Stimulated activated CD8-positive, alpha-beta memory T cell treated with anti-CD3 and anti-CD28 coated beads, Interleukin-12 subunit alpha, Interleukin-12 subunit beta, amount 100 ng/mL, for 4 hours (primary cell): Measurements from ENCODE around the gene N4BP2.

Experiments used
- DNase-seq: peaks from one replicate; pipeline ENCODE4 v3.0.0-alpha.2; 2020; ENCODE audit warnings: low read depth

Gene N4BP2

DNA sequence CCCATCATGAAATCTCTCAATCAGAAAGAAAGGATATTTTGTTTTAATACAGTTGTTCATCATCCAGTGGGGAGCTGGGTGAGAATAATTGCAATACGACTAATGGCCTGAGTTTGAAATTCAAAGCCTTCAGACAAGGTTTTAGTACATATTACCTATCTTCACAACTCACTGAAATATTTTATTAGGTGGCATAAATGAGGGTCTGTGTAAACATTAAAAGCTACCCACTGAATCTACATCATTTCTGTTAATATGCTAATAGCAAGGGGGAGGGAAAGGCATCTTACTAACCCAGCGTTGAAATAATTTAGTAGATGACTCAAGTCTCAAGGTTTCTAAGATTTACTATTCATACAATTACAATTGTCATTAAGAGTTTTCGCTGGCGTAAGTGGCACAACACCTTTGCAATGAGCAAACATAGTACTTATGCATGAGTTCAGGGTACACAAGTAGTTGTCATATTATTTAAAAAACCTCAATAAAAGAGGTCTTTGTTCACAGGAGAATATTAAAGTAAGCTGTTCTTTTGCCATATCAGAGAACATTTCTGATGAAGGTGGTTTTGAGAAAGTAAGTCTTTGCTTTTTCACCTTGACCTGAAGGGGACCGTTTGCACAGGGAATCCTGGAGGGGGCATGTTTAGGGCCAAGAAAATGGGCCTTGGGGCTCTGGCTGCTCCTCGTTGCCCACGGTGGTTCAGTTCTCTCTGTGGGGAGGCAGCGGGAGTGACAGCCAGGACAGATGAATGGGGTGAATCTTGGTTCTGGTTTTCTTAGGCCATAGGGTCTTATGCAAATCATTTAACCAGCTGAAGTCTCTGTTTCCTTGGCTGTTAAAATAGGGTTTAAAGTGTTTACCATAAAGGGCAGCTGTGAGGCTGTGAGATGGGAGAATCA, 135.7 kb downstream of the N4BP2 start:
- no peak for DNase-seq

GRCh38 chr4:40193016-40193571, 136.4 kb downstream of the N4BP2 start:
- DNase-seq = no peak

- DNase-seq = no peak
Observed at GRCh38 chr4:40193578-40193977, 136.9 kb downstream of the N4BP2 start.

DNA sequence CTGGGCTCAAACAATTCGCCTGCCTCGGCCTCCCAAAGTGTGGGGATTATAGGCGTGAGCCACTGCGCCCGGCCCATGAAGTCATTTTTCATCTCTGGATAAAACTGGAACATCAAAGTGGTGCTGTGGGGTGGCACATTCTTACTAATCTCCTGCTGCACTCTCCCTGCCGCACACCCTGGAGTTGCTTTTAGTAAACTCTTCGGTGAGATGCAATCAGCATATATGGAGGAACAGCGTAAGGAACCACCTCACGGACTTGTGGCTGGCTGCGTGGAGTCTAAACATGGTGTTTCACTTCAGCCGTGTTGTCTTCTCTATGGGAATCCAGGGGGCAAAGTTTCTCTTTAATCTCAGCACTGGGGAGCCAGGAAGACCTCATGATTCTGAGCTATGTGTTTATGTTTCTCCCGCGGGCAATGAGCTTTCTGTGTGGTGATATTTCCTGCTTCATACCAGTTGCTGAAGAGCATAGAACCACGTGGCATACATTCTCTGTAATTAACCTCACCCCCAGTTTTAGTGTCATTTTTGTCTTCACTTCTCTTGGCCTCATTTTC, 138.0 kb downstream of the N4BP2 start:
- no peak for DNase-seq

GRCh38 chr4:40195182-40196177, 138.8 kb downstream of the N4BP2 start:
- no peak for DNase-seq

- no peak for DNase-seq
Observed at GRCh38 chr4:40196272-40196671, 139.6 kb downstream of the N4BP2 start.

GRCh38 chr4:40196724-40197281, 140.2 kb downstream of the N4BP2 start, which contains the start of gene RHOH:
Gene RHOH, plus strand, starts transcription at chr4:40197031. Its CDS starts 46,356 bp downstream, at chr4:40243387.
- peak; percentile 57 for DNase-seq

DNA sequence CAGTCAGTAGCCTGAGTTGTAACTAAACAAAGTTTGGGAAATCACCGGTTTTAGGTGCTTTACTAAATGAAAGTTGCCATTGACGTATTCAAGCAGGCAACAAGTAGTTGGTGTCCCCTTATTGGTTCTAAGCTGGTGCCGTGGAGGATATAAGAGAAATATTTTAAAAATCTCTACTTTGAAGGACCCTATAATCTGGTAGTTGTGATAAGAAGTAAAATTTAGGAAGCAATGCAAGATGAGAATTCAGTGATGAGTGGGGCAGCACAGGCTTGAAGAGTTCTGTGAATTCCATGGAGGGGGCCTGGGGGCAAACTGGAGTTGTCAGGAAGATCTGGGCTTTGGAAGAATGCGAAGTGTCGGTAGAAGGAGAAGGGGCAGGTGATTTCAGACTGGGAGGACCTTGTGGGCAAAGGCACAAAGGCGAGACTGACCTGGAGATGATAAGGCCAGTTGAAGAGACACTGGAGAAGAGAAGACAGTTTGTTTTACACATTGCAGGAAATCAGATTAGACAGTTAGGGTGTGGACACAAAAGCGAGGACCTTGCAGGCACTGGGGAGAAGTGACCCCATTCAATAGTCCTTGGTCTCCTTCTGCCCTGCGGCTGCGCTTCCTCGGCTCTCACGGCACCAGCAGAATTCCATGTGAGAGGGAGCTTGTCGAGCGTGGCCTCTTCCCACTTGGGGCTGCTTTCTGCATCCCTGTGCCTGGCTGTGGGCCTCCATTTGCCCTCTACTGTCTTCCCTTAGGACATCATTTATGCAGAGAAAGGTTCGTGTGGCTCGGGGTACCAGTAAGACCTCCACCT, 141.4 kb downstream of the N4BP2 start:
- no peak for DNase-seq

GRCh38 chr4:40199179-40199670, 142.6 kb downstream of the N4BP2 start:
- no peak for DNase-seq

DNA sequence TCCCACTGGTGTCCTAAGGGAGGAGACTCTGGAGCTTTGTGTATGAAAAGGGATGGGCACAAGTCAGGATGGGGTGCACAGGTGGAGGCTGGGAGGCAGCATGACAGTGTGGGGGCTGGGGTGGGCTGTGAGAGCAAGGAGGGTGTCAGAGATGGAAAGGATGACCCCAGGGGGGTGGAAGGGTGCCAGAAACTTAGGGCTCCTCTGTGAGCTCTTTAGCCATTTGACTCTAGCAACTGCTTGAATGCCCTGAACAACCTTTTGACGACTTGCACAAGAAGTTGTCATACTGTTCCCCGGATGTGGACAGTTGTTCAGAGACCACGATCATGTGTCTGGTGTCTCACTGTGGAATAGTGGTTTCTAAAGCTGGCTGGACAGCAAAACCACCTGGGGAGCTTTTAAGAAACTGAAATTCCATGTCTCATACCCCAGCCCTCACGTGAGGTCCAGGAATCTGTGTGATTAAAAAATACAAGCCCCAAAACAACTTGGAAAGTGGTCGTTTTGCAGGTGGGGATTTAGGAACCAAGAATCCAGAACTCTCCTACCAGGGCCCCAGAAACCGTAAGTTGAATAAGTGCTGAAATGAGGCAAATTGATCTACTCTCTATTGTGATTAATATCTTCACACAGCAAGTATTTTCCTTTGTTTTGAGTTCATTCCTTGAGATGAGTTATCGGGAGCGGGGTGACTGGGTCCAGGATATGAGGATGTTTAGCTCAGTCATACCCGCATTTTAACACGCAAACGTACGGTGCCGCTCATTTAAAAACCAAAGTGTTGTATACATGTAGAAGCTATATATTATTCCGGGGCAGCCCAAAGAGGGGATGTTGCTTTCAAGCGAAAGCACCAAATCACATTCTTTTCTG, 143.6 kb downstream of the N4BP2 start:
- peak; percentile 47 for DNase-seq

DNA sequence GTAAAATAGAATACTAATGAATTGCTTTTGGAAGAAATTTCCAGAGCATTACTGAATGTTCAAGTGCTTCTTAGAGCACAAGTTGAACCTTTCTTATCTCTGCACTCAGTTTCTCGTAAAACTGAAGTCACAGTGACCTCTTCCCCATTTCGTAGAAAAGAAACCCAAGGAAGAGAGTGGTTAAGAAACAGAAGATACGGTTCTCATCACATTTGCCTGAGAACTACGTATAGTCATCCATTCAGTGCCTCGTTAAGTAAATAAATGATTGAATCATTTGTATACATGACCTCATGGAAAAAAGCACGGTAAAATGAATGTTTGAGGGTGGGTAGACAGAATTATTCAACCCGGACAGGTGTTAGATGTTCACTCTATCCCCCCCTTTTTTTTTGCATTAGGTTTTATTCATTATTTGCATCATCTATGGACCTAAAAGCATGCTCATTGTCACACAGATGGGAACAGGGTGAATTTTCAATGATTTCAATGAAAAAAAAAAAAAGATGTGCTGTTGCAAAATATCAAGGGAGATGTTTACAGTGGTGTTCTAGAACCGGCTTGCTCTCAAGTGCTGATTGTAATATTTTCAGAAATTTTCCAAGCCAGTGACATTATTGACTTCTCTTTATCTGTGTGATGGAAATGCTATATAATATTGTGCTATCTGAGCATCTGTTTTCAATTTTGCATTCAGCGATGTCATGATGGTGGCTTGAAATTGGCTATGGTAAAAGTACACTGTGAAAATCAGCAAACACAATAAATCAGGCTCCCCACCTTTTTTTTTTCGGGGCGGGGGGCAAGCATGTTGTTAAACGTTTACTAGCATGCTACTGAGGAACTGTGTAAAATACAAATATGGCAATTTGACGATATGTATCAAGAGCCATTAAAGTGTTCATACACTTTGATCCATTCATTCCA, 144.5 kb downstream of the N4BP2 start:
- no peak for DNase-seq

GRCh38 chr4:40201898-40202297, 145.2 kb downstream of the N4BP2 start:
- DNase-seq = no peak

GRCh38 chr4:40202474-40202873, 145.8 kb downstream of the N4BP2 start:
- no peak for DNase-seq

- DNase-seq = no peak
Observed at GRCh38 chr4:40204507-40205258, 148.0 kb downstream of the N4BP2 start.

DNA sequence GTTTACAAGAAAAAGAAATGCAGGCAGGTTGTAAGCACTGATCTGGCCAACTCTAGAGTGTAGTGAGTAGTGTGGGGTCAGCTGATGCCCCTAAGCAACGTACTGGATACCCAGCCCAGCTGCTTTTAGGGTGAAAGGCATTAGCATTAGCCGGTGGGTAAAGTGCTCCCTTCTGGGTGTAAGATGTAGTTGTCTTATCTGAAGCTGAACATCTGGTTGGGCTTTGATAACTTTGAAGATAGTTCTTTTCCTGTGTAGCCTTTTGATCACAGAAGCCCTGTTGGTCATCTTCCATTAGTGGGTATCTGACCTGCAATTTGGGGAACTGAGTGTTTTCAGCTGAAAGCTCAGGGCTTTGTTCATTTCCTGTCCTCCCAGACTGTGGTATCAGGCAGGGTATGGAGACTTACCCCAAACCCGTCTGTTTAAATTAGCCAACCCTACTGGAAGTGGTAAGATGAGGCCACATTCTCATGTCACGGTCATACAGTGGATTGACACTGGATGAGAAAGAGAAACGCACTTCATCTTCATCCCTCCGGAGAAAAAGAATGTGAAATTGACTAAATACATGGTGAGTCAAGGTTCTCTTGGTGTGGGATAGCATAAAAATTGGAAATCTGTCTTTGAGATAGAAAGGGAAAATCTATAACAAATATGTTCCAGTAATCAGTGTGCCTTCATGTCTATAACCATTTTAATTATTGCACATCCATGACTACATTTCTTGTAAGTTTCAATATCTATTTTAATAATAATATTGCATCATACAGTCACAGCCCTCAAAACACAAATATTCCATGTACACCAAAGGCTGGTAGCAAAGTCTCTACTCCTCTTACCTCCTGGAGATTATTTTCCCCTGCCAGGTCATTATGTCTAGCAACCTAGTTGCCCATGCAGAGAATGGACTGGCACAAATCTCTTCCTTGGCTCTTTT, 148.9 kb downstream of the N4BP2 start:
- DNase-seq = no peak

- DNase-seq = no peak
Observed at GRCh38 chr4:40206426-40206825, 149.8 kb downstream of the N4BP2 start.
